Testis (tissue), 3 donors: Measurements from ENCODE around the gene ATP2B2. TPM values are rescaled to one million over a fixed set of nuclear protein-coding genes. Genes with fewer than 3 reads are reported as not detected.
A peak's percentile ranks its signal among the peaks of the same experiment; 100 is the strongest.
"Not testable (repeated sequence)": the region's sequence is repeated elsewhere in the genome, so short reads cannot be mapped to it uniquely, and the experiment has no call there.

ENCODE experiments used
- DNase-seq: peaks from one replicate; pipeline ENCODE4 v3.0.0-alpha.2; 2019
- H3K27ac ChIP-seq, 2 donors: fragments of 200-600 bp; sonication (generic); one replicate each; pipeline ENCODE4 v1.5.1; 2019
- H3K27me3 ChIP-seq: fragments of 200-600 bp; sonication (generic); one replicate; pipeline ENCODE4 v1.5.1; 2019
- H3K36me3 ChIP-seq: fragments of 200-600 bp; sonication (generic); one replicate; pipeline ENCODE4 v1.5.1; 2017; ENCODE audit warnings: low read depth; ENCODE audit errors: missing control alignments
- H3K4me1 ChIP-seq: fragments of 200-600 bp; sonication (generic); one replicate; pipeline ENCODE4 v1.5.1; 2019
- H3K4me3 ChIP-seq, 2 donors: fragments of 200-600 bp; sonication (generic); one replicate each; pipeline ENCODE4 v1.5.1; 2017 to 2019
- H3K9me3 ChIP-seq: fragments of 200-600 bp; sonication (generic); one replicate; pipeline ENCODE4 v1.5.1; 2017
- CTCF ChIP-seq, 3 experiments: fragments of 450-650 bp in 2 of 3; fragments of 200-600 bp in 1 of 3; sonication (generic) in 1 of 3; IDR thresholded peaks; one replicate each; pipeline ENCODE4 v1.5.1; 2016 to 2019; ENCODE audit warnings: antibody characterized with exemption in 3 of 3, mild to moderate bottlenecking in 2 of 3, moderate library complexity in 1 of 3
- POLR2A ChIP-seq: fragments of 450-650 bp; IDR thresholded peaks from one replicate; pipeline ENCODE4 v1.6.1; 2017; ENCODE audit warnings: antibody characterized with exemption, mild to moderate bottlenecking, moderate library complexity
- WGBS, 2 donors: methylation state at CpG; one replicate each; pipeline ENCODE4 v1.1.5; 2018; 5-methylcytosine and 5-hydroxymethylcytosine counted together
- intact Hi-C: fragments of 100-400 bp; cut with DNase I; formaldehyde crosslinking; loops from one replicate; pipeline ENCODE4 v1.15.1; 2023; ENCODE audit warnings: low total_unique reads
- polyA plus RNA-seq: library from polyadenylated mRNA; stranded (reverse); fragments of 350-450 nt; fragmentation: Illumina TruSeq; extraction: RNeasy Lipid Tissue Mini Kit (QIAGEN cat#74804); gene quantifications from one replicate; pipeline ENCODE4 v1.2.3, GENCODE V29; 2014; ENCODE audit warnings: low read depth, low replicate concordance; ENCODE audit not compliant: insufficient read depth
- total RNA-seq, 2 donors: library from RNA; depleted of rRNA; stranded (reverse); fragments of >200 nt; gene quantifications; one replicate each; pipeline ENCODE4 v1.2.3, GENCODE V29; 2016

The ATP2B2 gene
- total and polyA plus RNA-seq, 3 donors from 2014 or later: 1.1 to 2.9 (median 1.8) TPM

GRCh38 chr3:10546820-10547263 is 41.5 kb upstream of the ATP2B2 start:
- no peak for DNase-seq
- Histone ChIP-seq H3K4me3 (no peak overlapping the region), H3K9me3 (no peaks in the 10 kb centered on the region), H3K4me1 (no peaks in the 10 kb centered on the region), H3K27me3 (no peaks in the 10 kb centered on the region), H3K36me3 (no peaks in the 10 kb centered on the region), H3K27ac (no peak overlapping the region)
- intact Hi-C loops: no loop called here
- no peak for TF ChIP-seq POLR2A
- no peak for TF ChIP-seq CTCF (IDR thresholded peaks at IDR 0.05)
- 79 to 87% methylated on average over 13 to 14 of the region's 14 CpGs for WGBS, 2 donors

- H3K36me3 ChIP-seq: no peaks in the 10 kb centered on the region
- no peak overlapping the region for H3K4me3 ChIP-seq
- H3K4me1 ChIP-seq: no peaks in the 10 kb centered on the region
- H3K9me3 ChIP-seq: no peaks in the 10 kb centered on the region
- DNase-seq: no peak
- no peak overlapping the region for H3K27ac ChIP-seq
- TF ChIP-seq CTCF (IDR thresholded peaks at IDR 0.05) (no peak), POLR2A (no peak)
- WGBS, 2 donors: 59 to 64% methylated on average over 4 to 5 of the region's 5 CpGs
- intact Hi-C loops: no loop called here
- no peaks in the 10 kb centered on the region for H3K27me3 ChIP-seq
Observed at GRCh38 chr3:10546181-10546624, 40.8 kb upstream of the ATP2B2 start.

GRCh38 chr3:10542518-10542917 is 37.1 kb upstream of the ATP2B2 start:
- Histone ChIP-seq H3K4me1 (no peaks in the 10 kb centered on the region), H3K27ac (no peak overlapping the region), H3K27me3 (no peaks in the 10 kb centered on the region), H3K36me3 (no peaks in the 10 kb centered on the region), H3K4me3 (no peak overlapping the region), H3K9me3 (no peaks in the 10 kb centered on the region)
- WGBS, 2 donors: 90 to 91% methylated on average over 2 of the region's 2 CpGs
- TF ChIP-seq POLR2A: no peak
- TF ChIP-seq CTCF (IDR thresholded peaks at IDR 0.05): no peak
- no peak for DNase-seq
- intact Hi-C loops: no loop called here

GRCh38 chr3:10540347-10540746 is 35.0 kb upstream of the ATP2B2 start:
- H3K36me3 ChIP-seq, intact Hi-C loops, H3K27me3 ChIP-seq, H3K4me1 ChIP-seq, H3K9me3 ChIP-seq, H3K4me3 ChIP-seq, H3K27ac ChIP-seq, DNase-seq: not testable (repeated sequence)
- WGBS, 2 donors: 88 to 90% methylated on average over 6 of the region's 6 CpGs

- H3K9me3 ChIP-seq: no peaks in the 10 kb centered on the region
- H3K4me1 ChIP-seq: no peaks in the 10 kb centered on the region
- H3K27ac ChIP-seq: no peak overlapping the region
- TF ChIP-seq POLR2A: no peak
- TF ChIP-seq CTCF (IDR thresholded peaks at IDR 0.05): no peak
- 86 to 90% methylated on average over 4 of the region's 4 CpGs for WGBS, 2 donors
- H3K4me3 ChIP-seq: no peak overlapping the region
- no peaks in the 10 kb centered on the region for H3K27me3 ChIP-seq
- intact Hi-C loops: no loop called here
- DNase-seq: peak; percentile 4
- H3K36me3 ChIP-seq: no peaks in the 10 kb centered on the region
Observed at GRCh38 chr3:10534066-10534465, 28.7 kb upstream of the ATP2B2 start.
